GM23338 (cell line): ENCODE results near the gene DAGLA. TPM values are rescaled to one million over a fixed set of nuclear protein-coding genes. Genes with fewer than 3 reads are reported as not detected.

Experiments
- ATAC-seq: fragments of 200-7000 bp; cut with Tn5 transposase; 3 replicates; pipeline ENCODE4 v1.9.1; 2020
- DNase-seq: peaks from one replicate; pipeline ENCODE4 v3.0.0-alpha.2; 2015; ENCODE audit warnings: low spot score
- H2AFZ ChIP-seq: fragments of 200-600 bp; sonication (generic); 2 replicates; pipeline ENCODE4 v1.8.0; 2016; ENCODE audit warnings: antibody characterized with exemption, mild to moderate bottlenecking, moderate library complexity
- H3F3A ChIP-seq: fragments of 200-600 bp; sonication (generic); replicated peaks from 2 replicates; pipeline ENCODE4 v1.8.0; 2017; ENCODE audit warnings: antibody characterized with exemption, mixed run types, low read depth
- H3K27ac ChIP-seq: fragments of 200-600 bp; sonication (generic); 2 replicates; pipeline ENCODE4 v1.6.1; 2016; ENCODE audit warnings: low read depth
- H3K27me3 ChIP-seq: fragments of 200-600 bp; sonication (generic); 2 replicates; pipeline ENCODE4 v1.8.0; 2016; ENCODE audit warnings: mild to moderate bottlenecking, mixed run types, moderate library complexity; ENCODE audit not compliant: insufficient read depth
- H3K36me3 ChIP-seq: fragments of 200-600 bp; sonication (generic); 2 replicates; pipeline ENCODE4 v1.8.0; 2016; ENCODE audit warnings: mild to moderate bottlenecking; ENCODE audit not compliant: insufficient read depth
- H3K4me1 ChIP-seq: fragments of 200-600 bp; sonication (generic); 2 replicates; pipeline ENCODE4 v1.8.0; 2016; ENCODE audit warnings: mild to moderate bottlenecking, moderate library complexity; ENCODE audit not compliant: insufficient read depth
- H3K4me2 ChIP-seq: fragments of 200-600 bp; sonication (generic); 2 replicates; pipeline ENCODE4 v1.7.1; 2017; ENCODE audit warnings: mixed run types
- H3K4me3 ChIP-seq: fragments of 200-600 bp; sonication (generic); 2 replicates; pipeline ENCODE4 v1.6.1; 2016; ENCODE audit warnings: mixed run types
- H3K79me2 ChIP-seq: fragments of 200-600 bp; sonication (generic); replicated peaks from 2 replicates; pipeline ENCODE4 v1.8.0; 2017; ENCODE audit warnings: mild to moderate bottlenecking; ENCODE audit not compliant: insufficient read depth
- H3K9me2 ChIP-seq: fragments of 200-600 bp; sonication (generic); 2 replicates; pipeline ENCODE4 v1.8.0; 2017; ENCODE audit not compliant: insufficient read depth
- H4K20me1 ChIP-seq: fragments of 200-600 bp; sonication (generic); replicated peaks from 2 replicates; pipeline ENCODE4 v1.8.0; 2017; ENCODE audit warnings: mild to moderate bottlenecking; ENCODE audit not compliant: insufficient read depth
- H3K27ac Mint-ChIP-seq: 2 replicates; pipeline ENCODE4 v1.8.0; 2020; ENCODE audit warnings: inconsistent platforms, mild to moderate bottlenecking, moderate library complexity, mixed read lengths
- H3K27me3 Mint-ChIP-seq: 3 replicates; pipeline ENCODE4 v1.8.0; 2022; ENCODE audit warnings: low read depth, mild to moderate bottlenecking, moderate library complexity, mixed read lengths, inconsistent platforms; ENCODE audit not compliant: insufficient read depth, poor library complexity
- H3K36me3 Mint-ChIP-seq: 3 replicates; pipeline ENCODE4 v1.8.0; 2021; ENCODE audit warnings: low read depth, mild to moderate bottlenecking, inconsistent platforms, moderate library complexity, mixed read lengths
- H3K4me1 Mint-ChIP-seq: 3 replicates; pipeline ENCODE4 v1.8.0; 2020; ENCODE audit warnings: mild to moderate bottlenecking, inconsistent platforms, mixed read lengths
- H3K4me3 Mint-ChIP-seq: 3 replicates; pipeline ENCODE4 v1.8.0; 2021; ENCODE audit warnings: moderate library complexity, mild to moderate bottlenecking, inconsistent platforms, mixed read lengths
- H3K9me3 Mint-ChIP-seq: 3 replicates; pipeline ENCODE4 v1.8.0; 2020; ENCODE audit warnings: moderate library complexity, mild to moderate bottlenecking, inconsistent platforms, mixed read lengths
- CREB1 ChIP-seq: fragments of 250-450 bp; sonication (Bioruptor Pico); IDR thresholded peaks from 2 replicates; pipeline ENCODE4 v1.5.0; 2020; ENCODE audit warnings: low read depth, mild to moderate bottlenecking, moderate library complexity
- EZH2 ChIP-seq: fragments of 200-600 bp; sonication (generic); IDR thresholded peaks from one replicate; pipeline ENCODE4 v1.8.0; 2017; ENCODE audit warnings: antibody characterized with exemption, mild to moderate bottlenecking, low read depth; ENCODE audit not compliant: unreplicated experiment
- EZH2phosphoT487 ChIP-seq: fragments of 200-600 bp; sonication (generic); IDR thresholded peaks from one replicate; pipeline ENCODE4 v1.8.1; 2018; ENCODE audit warnings: antibody characterized with exemption; ENCODE audit not compliant: unreplicated experiment
- JUNB ChIP-seq: IDR thresholded peaks from one replicate; pipeline ENCODE4 v1.6.1; 2016; ENCODE audit warnings: antibody characterized with exemption; ENCODE audit not compliant: unreplicated experiment
- NANOG ChIP-seq: IDR thresholded peaks from 2 replicates; pipeline ENCODE4 v1.6.1; 2016; ENCODE audit warnings: antibody characterized with exemption, borderline replicate concordance
- STAT1 ChIP-seq: IDR thresholded peaks from one replicate; pipeline ENCODE4 v1.6.1; 2016; ENCODE audit warnings: antibody characterized with exemption; ENCODE audit not compliant: unreplicated experiment
- ZNF114 ChIP-seq: fragments of 250-450 bp; sonication (Bioruptor Pico); IDR thresholded peaks from 2 replicates; pipeline ENCODE4 v1.5.0; 2020; ENCODE audit warnings: mild to moderate bottlenecking, moderate library complexity
- ZNF331 ChIP-seq: fragments of 250-450 bp; sonication (Bioruptor Pico); IDR thresholded peaks from 2 replicates; pipeline ENCODE4 v1.5.0; 2020; ENCODE audit warnings: low read depth, mild to moderate bottlenecking, moderate library complexity
- ZNF462 ChIP-seq: fragments of 250-450 bp; sonication (Bioruptor Pico); IDR thresholded peaks from 2 replicates; pipeline ENCODE4 v1.5.0; 2020; ENCODE audit warnings: mild to moderate bottlenecking, moderate library complexity
- polyA plus RNA-seq: library from polyadenylated mRNA; unstranded; fragments of >200 nt; fragmentation: Nextera tagmentation; extraction: Ambion mirVana; gene quantifications from 2 replicates; pipeline ENCODE4 v1.2.1, GENCODE V29; 2016
- total RNA-seq: library from RNA; depleted of rRNA; stranded (reverse); fragments of >200 nt; shearing (Covaris generic); gene quantifications from 2 replicates; pipeline ENCODE4 v1.2.3, GENCODE V29; 2014
- TF ChIP-seq, protein P1 (sequence below): IDR thresholded peaks from one replicate; pipeline ENCODE4 v1.6.1; 2018; ENCODE audit warnings: antibody characterized with exemption; ENCODE audit not compliant: unreplicated experiment
- TF ChIP-seq, protein P2 (sequence below): IDR thresholded peaks from 2 replicates; pipeline ENCODE4 v1.6.1; 2016; ENCODE audit warnings: antibody characterized with exemption

DAGLA gene
- total and polyA plus RNA-seq, 2 experiments from 2014 or later: 0.55 to 2.5 TPM

- DNase-seq (no peak), ATAC-seq (no peak)
- no peaks in the 10 kb centered on the region for H4K20me1 ChIP-seq
- no peaks in the 10 kb centered on the region for H3K36me3 ChIP-seq
- H3K27me3 Mint-ChIP-seq: peaks cover 12% of the 10 kb centered on the region
- no peaks in the 10 kb centered on the region for H3K27me3 ChIP-seq
- no peaks in the 10 kb centered on the region; the same call in 2 of the 3 replicates for H3K4me1 Mint-ChIP-seq
- no peak overlapping the region for H3K27ac ChIP-seq
- no peak overlapping the region for H3K4me3 Mint-ChIP-seq
- no peak overlapping the region for H3K4me2 ChIP-seq
- TF ChIP-seq EZH2 (no peak), ZNF331 (no peak), JUNB (no peak), ZNF462 (CRISPR knock-in tag) (no peak), STAT1 (no peak), ZNF114 (CRISPR knock-in tag) (no peak), CREB1 (CRISPR knock-in tag) (no peak), EZH2phosphoT487 (no peak), NANOG (no peak)
- TF ChIP-seq, protein P1, sequence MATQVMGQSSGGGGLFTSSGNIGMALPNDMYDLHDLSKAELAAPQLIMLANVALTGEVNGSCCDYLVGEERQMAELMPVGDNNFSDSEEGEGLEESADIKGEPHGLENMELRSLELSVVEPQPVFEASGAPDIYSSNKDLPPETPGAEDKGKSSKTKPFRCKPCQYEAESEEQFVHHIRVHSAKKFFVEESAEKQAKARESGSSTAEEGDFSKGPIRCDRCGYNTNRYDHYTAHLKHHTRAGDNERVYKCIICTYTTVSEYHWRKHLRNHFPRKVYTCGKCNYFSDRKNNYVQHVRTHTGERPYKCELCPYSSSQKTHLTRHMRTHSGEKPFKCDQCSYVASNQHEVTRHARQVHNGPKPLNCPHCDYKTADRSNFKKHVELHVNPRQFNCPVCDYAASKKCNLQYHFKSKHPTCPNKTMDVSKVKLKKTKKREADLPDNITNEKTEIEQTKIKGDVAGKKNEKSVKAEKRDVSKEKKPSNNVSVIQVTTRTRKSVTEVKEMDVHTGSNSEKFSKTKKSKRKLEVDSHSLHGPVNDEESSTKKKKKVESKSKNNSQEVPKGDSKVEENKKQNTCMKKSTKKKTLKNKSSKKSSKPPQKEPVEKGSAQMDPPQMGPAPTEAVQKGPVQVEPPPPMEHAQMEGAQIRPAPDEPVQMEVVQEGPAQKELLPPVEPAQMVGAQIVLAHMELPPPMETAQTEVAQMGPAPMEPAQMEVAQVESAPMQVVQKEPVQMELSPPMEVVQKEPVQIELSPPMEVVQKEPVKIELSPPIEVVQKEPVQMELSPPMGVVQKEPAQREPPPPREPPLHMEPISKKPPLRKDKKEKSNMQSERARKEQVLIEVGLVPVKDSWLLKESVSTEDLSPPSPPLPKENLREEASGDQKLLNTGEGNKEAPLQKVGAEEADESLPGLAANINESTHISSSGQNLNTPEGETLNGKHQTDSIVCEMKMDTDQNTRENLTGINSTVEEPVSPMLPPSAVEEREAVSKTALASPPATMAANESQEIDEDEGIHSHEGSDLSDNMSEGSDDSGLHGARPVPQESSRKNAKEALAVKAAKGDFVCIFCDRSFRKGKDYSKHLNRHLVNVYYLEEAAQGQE: no peak
- TF ChIP-seq, protein P2, sequence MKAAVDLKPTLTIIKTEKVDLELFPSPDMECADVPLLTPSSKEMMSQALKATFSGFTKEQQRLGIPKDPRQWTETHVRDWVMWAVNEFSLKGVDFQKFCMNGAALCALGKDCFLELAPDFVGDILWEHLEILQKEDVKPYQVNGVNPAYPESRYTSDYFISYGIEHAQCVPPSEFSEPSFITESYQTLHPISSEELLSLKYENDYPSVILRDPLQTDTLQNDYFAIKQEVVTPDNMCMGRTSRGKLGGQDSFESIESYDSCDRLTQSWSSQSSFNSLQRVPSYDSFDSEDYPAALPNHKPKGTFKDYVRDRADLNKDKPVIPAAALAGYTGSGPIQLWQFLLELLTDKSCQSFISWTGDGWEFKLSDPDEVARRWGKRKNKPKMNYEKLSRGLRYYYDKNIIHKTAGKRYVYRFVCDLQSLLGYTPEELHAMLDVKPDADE: no peak
- no peak overlapping the region for H2AFZ ChIP-seq
- no peaks in the 10 kb centered on the region for H3K4me1 ChIP-seq
- no peaks in the 10 kb centered on the region for H3K9me3 Mint-ChIP-seq
- no peaks in the 10 kb centered on the region for H3F3A ChIP-seq
- H3K27ac Mint-ChIP-seq: no peak overlapping the region
- no peaks in the 10 kb centered on the region for H3K79me2 ChIP-seq
- no peak overlapping the region for H3K4me3 ChIP-seq
- H3K9me2 ChIP-seq: no peaks in the 10 kb centered on the region
- H3K36me3 Mint-ChIP-seq: peaks cover 9% of the 10 kb centered on the region; the same call in 2 of the 3 replicates
These were observed 57.6 kb downstream of the DAGLA start for GRCh38 chr11:61737636-61738386.
